ENCODE measurements around the gene KDM7A. TPM values are rescaled to one million over a fixed set of nuclear protein-coding genes. Genes with fewer than 3 reads are reported as not detected.

KDM7A gene
- total and polyA plus RNA-seq, 9 of the 15 experiments (the other 6 are each of a cell fraction or from before 2014, with no cell fraction given) = 0.90 to 8.4 (median 7.0) TPM

DNA sequence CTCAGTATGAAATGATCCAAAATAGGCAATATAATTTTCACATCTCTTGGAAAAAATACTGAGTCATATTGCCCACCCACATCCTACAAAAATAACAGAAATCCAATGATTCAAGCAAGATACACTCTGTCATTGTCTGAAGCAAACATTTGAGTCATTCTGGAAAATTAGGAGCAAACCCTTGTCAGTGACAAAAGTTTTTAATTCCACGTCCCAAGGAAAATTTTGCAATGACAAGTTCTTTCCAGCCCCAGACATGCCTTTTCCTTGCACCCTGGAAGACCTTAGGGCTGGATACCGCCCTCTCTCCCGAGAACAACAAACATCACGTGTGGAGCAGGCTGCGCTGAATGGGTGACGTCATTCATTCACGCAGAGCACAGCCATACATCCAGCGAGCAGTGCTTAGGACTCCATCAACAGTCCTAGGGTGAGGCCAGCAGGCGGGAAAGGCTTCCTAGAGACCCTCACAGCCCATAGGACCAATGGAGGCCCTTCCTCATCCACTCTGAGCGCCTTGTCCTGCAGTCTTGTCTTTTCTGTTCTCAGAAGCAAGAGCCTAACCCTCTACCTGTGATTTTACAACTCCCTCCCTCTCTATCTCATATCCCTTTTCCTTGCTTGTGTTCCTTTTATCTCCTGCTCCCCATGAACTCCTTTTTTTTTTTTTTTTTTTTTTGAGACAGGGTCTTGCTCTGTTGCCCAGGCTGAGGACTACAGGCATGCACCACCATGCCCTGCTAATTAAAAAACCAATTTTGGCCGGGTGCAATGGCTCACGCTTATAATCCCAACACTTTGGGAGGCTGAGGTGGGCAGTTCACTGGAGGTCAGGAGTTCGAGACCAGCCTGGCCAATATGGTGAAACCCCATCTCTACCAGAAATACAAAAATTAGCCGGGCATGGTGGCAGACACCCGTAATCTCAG lies 23.5 kb upstream of the KDM7A start (continued):
- TF ChIP-seq, protein P1, sequence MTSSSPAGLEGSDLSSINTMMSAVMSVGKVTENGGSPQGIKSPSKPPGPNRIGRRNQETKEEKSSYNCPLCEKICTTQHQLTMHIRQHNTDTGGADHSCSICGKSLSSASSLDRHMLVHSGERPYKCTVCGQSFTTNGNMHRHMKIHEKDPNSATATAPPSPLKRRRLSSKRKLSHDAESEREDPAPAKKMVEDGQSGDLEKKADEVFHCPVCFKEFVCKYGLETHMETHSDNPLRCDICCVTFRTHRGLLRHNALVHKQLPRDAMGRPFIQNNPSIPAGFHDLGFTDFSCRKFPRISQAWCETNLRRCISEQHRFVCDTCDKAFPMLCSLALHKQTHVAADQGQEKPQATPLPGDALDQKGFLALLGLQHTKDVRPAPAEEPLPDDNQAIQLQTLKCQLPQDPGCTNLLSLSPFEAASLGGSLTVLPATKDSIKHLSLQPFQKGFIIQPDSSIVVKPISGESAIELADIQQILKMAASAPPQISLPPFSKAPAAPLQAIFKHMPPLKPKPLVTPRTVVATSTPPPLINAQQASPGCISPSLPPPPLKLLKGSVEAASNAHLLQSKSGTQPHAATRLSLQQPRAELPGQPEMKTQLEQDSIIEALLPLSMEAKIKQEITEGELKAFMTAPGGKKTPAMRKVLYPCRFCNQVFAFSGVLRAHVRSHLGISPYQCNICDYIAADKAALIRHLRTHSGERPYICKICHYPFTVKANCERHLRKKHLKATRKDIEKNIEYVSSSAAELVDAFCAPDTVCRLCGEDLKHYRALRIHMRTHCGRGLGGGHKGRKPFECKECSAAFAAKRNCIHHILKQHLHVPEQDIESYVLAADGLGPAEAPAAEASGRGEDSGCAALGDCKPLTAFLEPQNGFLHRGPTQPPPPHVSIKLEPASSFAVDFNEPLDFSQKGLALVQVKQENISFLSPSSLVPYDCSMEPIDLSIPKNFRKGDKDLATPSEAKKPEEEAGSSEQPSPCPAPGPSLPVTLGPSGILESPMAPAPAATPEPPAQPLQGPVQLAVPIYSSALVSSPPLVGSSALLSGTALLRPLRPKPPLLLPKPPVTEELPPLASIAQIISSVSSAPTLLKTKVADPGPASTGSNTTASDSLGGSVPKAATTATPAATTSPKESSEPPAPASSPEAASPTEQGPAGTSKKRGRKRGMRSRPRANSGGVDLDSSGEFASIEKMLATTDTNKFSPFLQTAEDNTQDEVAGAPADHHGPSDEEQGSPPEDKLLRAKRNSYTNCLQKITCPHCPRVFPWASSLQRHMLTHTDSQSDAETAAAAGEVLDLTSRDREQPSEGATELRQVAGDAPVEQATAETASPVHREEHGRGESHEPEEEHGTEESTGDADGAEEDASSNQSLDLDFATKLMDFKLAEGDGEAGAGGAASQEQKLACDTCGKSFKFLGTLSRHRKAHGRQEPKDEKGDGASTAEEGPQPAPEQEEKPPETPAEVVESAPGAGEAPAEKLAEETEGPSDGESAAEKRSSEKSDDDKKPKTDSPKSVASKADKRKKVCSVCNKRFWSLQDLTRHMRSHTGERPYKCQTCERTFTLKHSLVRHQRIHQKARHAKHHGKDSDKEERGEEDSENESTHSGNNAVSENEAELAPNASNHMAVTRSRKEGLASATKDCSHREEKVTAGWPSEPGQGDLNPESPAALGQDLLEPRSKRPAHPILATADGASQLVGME (CRISPR knock-in tag; IDR thresholded peaks at IDR 0.05) = peak; percentile 21; the same call in 1 of the 2 replicates
- peak; percentile 23; the same call in 1 of the 2 replicates for TF ChIP-seq KLF13 (tag; IDR thresholded peaks at IDR 0.05; ENCODE audit: borderline replicate concordance, low read depth)
- TF ChIP-seq CHD2 (IDR thresholded peaks at IDR 0.05; ENCODE audit: low read depth, low read length) = peak; percentile 68
- TF ChIP-seq PTBP1 (IDR thresholded peaks at IDR 0.05; ENCODE audit: low read depth, low read length) = no peak
- 0 out of 2 replicates have a peak, but pooled peaks have one; percentile 30 for TF ChIP-seq ZNF134 (CRISPR knock-in tag; conservative IDR thresholded peaks at IDR 0.05)
- TF ChIP-seq DPF2 (IDR thresholded peaks at IDR 0.05) = peak; percentile 82
- TF ChIP-seq KHSRP (IDR thresholded peaks at IDR 0.05) = peak; percentile 84
- 0 out of 2 replicates have a peak, but pooled peaks have one; percentile 26 for TF ChIP-seq MAFK (IDR thresholded peaks at IDR 0.05; ENCODE audit: low read length)
- TF ChIP-seq ZBTB17 (CRISPR knock-in tag; IDR thresholded peaks at IDR 0.05) = peak; percentile 21; the same call in 1 of the 2 replicates
- TF ChIP-seq TOE1 (IDR thresholded peaks at IDR 0.05; ENCODE audit: borderline replicate concordance) = peak; percentile 70; the same call in 1 of the 2 replicates
- no peak for TF ChIP-seq TOE1 (CRISPR knock-in tag; IDR thresholded peaks at IDR 0.05; ENCODE audit: borderline replicate concordance, low read depth)
- no peak for TF ChIP-seq ERF (CRISPR knock-in tag; IDR thresholded peaks at IDR 0.05)
- TF ChIP-seq PML (IDR thresholded peaks at IDR 0.05; ENCODE audit: low read length) = no peak
- TF ChIP-seq FOSL1 (tag; conservative IDR thresholded peaks at IDR 0.05) = peak; percentile 64; the same call in 1 of the 2 replicates
- TF ChIP-seq, protein P2, sequence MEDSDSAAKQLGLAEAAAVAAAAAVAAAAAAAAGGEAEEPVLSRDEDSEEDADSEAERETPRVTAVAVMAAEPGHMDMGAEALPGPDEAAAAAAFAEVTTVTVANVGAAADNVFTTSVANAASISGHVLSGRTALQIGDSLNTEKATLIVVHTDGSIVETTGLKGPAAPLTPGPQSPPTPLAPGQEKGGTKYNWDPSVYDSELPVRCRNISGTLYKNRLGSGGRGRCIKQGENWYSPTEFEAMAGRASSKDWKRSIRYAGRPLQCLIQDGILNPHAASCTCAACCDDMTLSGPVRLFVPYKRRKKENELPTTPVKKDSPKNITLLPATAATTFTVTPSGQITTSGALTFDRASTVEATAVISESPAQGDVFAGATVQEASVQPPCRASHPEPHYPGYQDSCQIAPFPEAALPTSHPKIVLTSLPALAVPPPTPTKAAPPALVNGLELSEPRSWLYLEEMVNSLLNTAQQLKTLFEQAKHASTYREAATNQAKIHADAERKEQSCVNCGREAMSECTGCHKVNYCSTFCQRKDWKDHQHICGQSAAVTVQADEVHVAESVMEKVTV (CRISPR knock-in tag; IDR thresholded peaks at IDR 0.05) = peak; percentile 28; the same call in 1 of the 2 replicates
- peak; percentile 58; the same call in 1 of the 2 replicates for TF ChIP-seq CEBPG (CRISPR knock-in tag; IDR thresholded peaks at IDR 0.05)
- TF ChIP-seq CEBPG (tag; conservative IDR thresholded peaks at IDR 0.05 in 1 of 2, IDR thresholded peaks at IDR 0.05 in 1 of 2) = no peak; a peak in 1 of 4 replicates
- 0 out of 2 replicates have a peak, but pooled peaks have one; percentile 60 for TF ChIP-seq HMG20A (CRISPR knock-in tag; conservative IDR thresholded peaks at IDR 0.05)

All from K562 (cell line).